ENCODE data around the gene CDH8.
"Not testable (repeated sequence)": the region's sequence is repeated elsewhere in the genome, so short reads cannot be mapped to it uniquely, and the experiment has no call there.

CDH8 gene

GRCh38 chr16:61820398-61820797, 215.8 kb downstream of the CDH8 start:
- H3K4me3 ChIP-seq (ENCODE audit: low read length): no peak overlapping the region
- no peaks in the 10 kb centered on the region for H3K27me3 ChIP-seq (ENCODE audit: control insufficient read depth, insufficient read depth, low read length)
- no peak overlapping the region for H3K9ac ChIP-seq (ENCODE audit: low read length)
- no peaks in the 10 kb centered on the region for H3K4me1 ChIP-seq (ENCODE audit: control insufficient read depth, insufficient read depth, low read length)
- H3K27ac ChIP-seq (ENCODE audit: low read depth, low read length): no peak overlapping the region
- H3K36me3 ChIP-seq (ENCODE audit: control insufficient read depth, insufficient read depth, low read length): no peaks in the 10 kb centered on the region

GRCh38 chr16:61818850-61819249, 217.4 kb downstream of the CDH8 start:
- Histone ChIP-seq H3K4me1 (ENCODE audit: control insufficient read depth, insufficient read depth, low read length) (no peaks in the 10 kb centered on the region), H3K27ac (ENCODE audit: low read depth, low read length) (no peak overlapping the region), H3K4me3 (ENCODE audit: low read length) (no peak overlapping the region), H3K9ac (ENCODE audit: low read length) (no peak overlapping the region), H3K36me3 (ENCODE audit: control insufficient read depth, insufficient read depth, low read length) (no peaks in the 10 kb centered on the region), H3K27me3 (ENCODE audit: control insufficient read depth, insufficient read depth, low read length) (no peaks in the 10 kb centered on the region)

- H3K9ac ChIP-seq (ENCODE audit: low read length): no peak overlapping the region
- H3K36me3 ChIP-seq (ENCODE audit: control insufficient read depth, insufficient read depth, low read length): no peaks in the 10 kb centered on the region
- H3K27me3 ChIP-seq (ENCODE audit: control insufficient read depth, insufficient read depth, low read length): no peaks in the 10 kb centered on the region
- H3K27ac ChIP-seq (ENCODE audit: low read depth, low read length): no peak overlapping the region
- H3K4me3 ChIP-seq (ENCODE audit: low read length): no peak overlapping the region
- no peaks in the 10 kb centered on the region for H3K4me1 ChIP-seq (ENCODE audit: control insufficient read depth, insufficient read depth, low read length)
Measured at GRCh38 chr16:61817583-61818278, 218.5 kb downstream of the CDH8 start.

- H3K27me3 ChIP-seq (ENCODE audit: control insufficient read depth, insufficient read depth, low read length): no peaks in the 10 kb centered on the region
Measured at GRCh38 chr16:61814726-61815347, 221.4 kb downstream of the CDH8 start.

GRCh38 chr16:61813339-61813738, 222.9 kb downstream of the CDH8 start:
- no peaks in the 10 kb centered on the region for H3K27me3 ChIP-seq (ENCODE audit: control insufficient read depth, insufficient read depth, low read length)
- H3K4me1 ChIP-seq (ENCODE audit: control insufficient read depth, insufficient read depth, low read length): no peaks in the 10 kb centered on the region
- H3K27ac ChIP-seq (ENCODE audit: low read depth, low read length): no peak overlapping the region
- no peak overlapping the region for H3K9ac ChIP-seq (ENCODE audit: low read length)
- H3K4me3 ChIP-seq (ENCODE audit: low read length): no peak overlapping the region
- H3K36me3 ChIP-seq (ENCODE audit: control insufficient read depth, insufficient read depth, low read length): no peaks in the 10 kb centered on the region

More at GRCh38 chr16:61814726-61815347, 221.4 kb downstream of the CDH8 start:
- Histone ChIP-seq H3K4me1 (ENCODE audit: control insufficient read depth, insufficient read depth, low read length) (no peaks in the 10 kb centered on the region), H3K27ac (ENCODE audit: low read depth, low read length) (no peak overlapping the region), H3K36me3 (ENCODE audit: control insufficient read depth, insufficient read depth, low read length) (no peaks in the 10 kb centered on the region), H3K9ac (ENCODE audit: low read length) (no peak overlapping the region), H3K4me3 (ENCODE audit: low read length) (no peak overlapping the region)

GRCh38 chr16:61812251-61812650, 224.0 kb downstream of the CDH8 start:
- Histone ChIP-seq H3K9ac (ENCODE audit: low read length) (no peak overlapping the region), H3K27me3 (ENCODE audit: control insufficient read depth, insufficient read depth, low read length) (no peaks in the 10 kb centered on the region), H3K36me3 (ENCODE audit: control insufficient read depth, insufficient read depth, low read length) (no peaks in the 10 kb centered on the region), H3K4me1 (ENCODE audit: control insufficient read depth, insufficient read depth, low read length) (no peaks in the 10 kb centered on the region), H3K4me3 (ENCODE audit: low read length) (no peak overlapping the region), H3K27ac (ENCODE audit: low read depth, low read length) (no peak overlapping the region)

- H3K4me3 ChIP-seq (ENCODE audit: low read length): no peak overlapping the region
- H3K36me3 ChIP-seq (ENCODE audit: control insufficient read depth, insufficient read depth, low read length): no peaks in the 10 kb centered on the region
- no peak overlapping the region for H3K27ac ChIP-seq (ENCODE audit: low read depth, low read length)
- H3K4me1 ChIP-seq (ENCODE audit: control insufficient read depth, insufficient read depth, low read length): no peaks in the 10 kb centered on the region
- no peaks in the 10 kb centered on the region for H3K27me3 ChIP-seq (ENCODE audit: control insufficient read depth, insufficient read depth, low read length)
- no peak overlapping the region for H3K9ac ChIP-seq (ENCODE audit: low read length)
Measured at GRCh38 chr16:61807551-61807950, 228.7 kb downstream of the CDH8 start.

- H3K27ac ChIP-seq (ENCODE audit: low read depth, low read length); H3K4me1 ChIP-seq (ENCODE audit: control insufficient read depth, insufficient read depth, low read length); H3K27me3 ChIP-seq (ENCODE audit: control insufficient read depth, insufficient read depth, low read length); H3K9ac ChIP-seq (ENCODE audit: low read length); H3K36me3 ChIP-seq (ENCODE audit: control insufficient read depth, insufficient read depth, low read length); H3K4me3 ChIP-seq (ENCODE audit: low read length): not testable (repeated sequence)
Measured at GRCh38 chr16:61801217-61801616, 235.0 kb downstream of the CDH8 start.

GRCh38 chr16:61798741-61799140, 237.5 kb downstream of the CDH8 start:
- Histone ChIP-seq H3K27me3 (ENCODE audit: control insufficient read depth, insufficient read depth, low read length) (no peaks in the 10 kb centered on the region), H3K9ac (ENCODE audit: low read length) (no peak overlapping the region), H3K4me3 (ENCODE audit: low read length) (no peak overlapping the region), H3K36me3 (ENCODE audit: control insufficient read depth, insufficient read depth, low read length) (no peaks in the 10 kb centered on the region), H3K27ac (ENCODE audit: low read depth, low read length) (no peak overlapping the region), H3K4me1 (ENCODE audit: control insufficient read depth, insufficient read depth, low read length) (no peaks in the 10 kb centered on the region)

- Histone ChIP-seq H3K36me3 (ENCODE audit: control insufficient read depth, insufficient read depth, low read length) (no peaks in the 10 kb centered on the region), H3K27me3 (ENCODE audit: control insufficient read depth, insufficient read depth, low read length) (no peaks in the 10 kb centered on the region), H3K9ac (ENCODE audit: low read length) (no peak overlapping the region), H3K4me1 (ENCODE audit: control insufficient read depth, insufficient read depth, low read length) (no peaks in the 10 kb centered on the region), H3K27ac (ENCODE audit: low read depth, low read length) (no peak overlapping the region), H3K4me3 (ENCODE audit: low read length) (no peak overlapping the region)
Measured at GRCh38 chr16:61797961-61798507, 238.2 kb downstream of the CDH8 start.

GRCh38 chr16:61797296-61797795, 238.9 kb downstream of the CDH8 start:
- Histone ChIP-seq H3K4me3 (ENCODE audit: low read length) (no peak overlapping the region), H3K4me1 (ENCODE audit: control insufficient read depth, insufficient read depth, low read length) (no peaks in the 10 kb centered on the region), H3K36me3 (ENCODE audit: control insufficient read depth, insufficient read depth, low read length) (no peaks in the 10 kb centered on the region), H3K27ac (ENCODE audit: low read depth, low read length) (no peak overlapping the region), H3K9ac (ENCODE audit: low read length) (no peak overlapping the region), H3K27me3 (ENCODE audit: control insufficient read depth, insufficient read depth, low read length) (no peaks in the 10 kb centered on the region)

- no peaks in the 10 kb centered on the region for H3K27me3 ChIP-seq (ENCODE audit: control insufficient read depth, insufficient read depth, low read length)
- no peak overlapping the region for H3K4me3 ChIP-seq (ENCODE audit: low read length)
- no peak overlapping the region for H3K27ac ChIP-seq (ENCODE audit: low read depth, low read length)
- H3K9ac ChIP-seq (ENCODE audit: low read length): no peak overlapping the region
- no peaks in the 10 kb centered on the region for H3K4me1 ChIP-seq (ENCODE audit: control insufficient read depth, insufficient read depth, low read length)
- no peaks in the 10 kb centered on the region for H3K36me3 ChIP-seq (ENCODE audit: control insufficient read depth, insufficient read depth, low read length)
Measured at GRCh38 chr16:61792194-61792909, 243.9 kb downstream of the CDH8 start.

All from rectal smooth muscle tissue (tissue), 1 donor.